ENCODE measurements around the gene PIGC.

Gene PIGC

DNA sequence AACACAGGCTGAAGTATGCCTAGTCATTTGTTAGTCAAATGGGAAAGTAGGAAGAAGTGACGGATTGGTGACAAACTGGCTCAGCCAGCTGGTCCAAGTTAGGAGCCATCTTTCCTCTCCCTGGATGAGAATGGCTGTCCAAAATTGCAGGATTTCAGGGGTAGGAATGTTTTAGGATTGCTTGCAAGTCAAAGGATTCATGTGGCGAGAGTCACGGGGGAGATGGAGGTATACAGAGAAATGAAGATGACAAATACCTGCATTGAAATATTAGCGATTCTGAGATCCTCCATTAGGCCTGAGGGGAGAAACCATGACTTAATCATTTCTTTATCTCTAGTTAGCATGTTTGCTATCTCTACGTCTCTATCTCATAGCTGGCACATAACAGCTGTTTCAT lies 41.8 kb upstream of the PIGC start:
- H3K4me3 ChIP-seq (ENCODE audit: low read depth, low read length): no peak overlapping the region
- TF ChIP-seq, protein P1, sequence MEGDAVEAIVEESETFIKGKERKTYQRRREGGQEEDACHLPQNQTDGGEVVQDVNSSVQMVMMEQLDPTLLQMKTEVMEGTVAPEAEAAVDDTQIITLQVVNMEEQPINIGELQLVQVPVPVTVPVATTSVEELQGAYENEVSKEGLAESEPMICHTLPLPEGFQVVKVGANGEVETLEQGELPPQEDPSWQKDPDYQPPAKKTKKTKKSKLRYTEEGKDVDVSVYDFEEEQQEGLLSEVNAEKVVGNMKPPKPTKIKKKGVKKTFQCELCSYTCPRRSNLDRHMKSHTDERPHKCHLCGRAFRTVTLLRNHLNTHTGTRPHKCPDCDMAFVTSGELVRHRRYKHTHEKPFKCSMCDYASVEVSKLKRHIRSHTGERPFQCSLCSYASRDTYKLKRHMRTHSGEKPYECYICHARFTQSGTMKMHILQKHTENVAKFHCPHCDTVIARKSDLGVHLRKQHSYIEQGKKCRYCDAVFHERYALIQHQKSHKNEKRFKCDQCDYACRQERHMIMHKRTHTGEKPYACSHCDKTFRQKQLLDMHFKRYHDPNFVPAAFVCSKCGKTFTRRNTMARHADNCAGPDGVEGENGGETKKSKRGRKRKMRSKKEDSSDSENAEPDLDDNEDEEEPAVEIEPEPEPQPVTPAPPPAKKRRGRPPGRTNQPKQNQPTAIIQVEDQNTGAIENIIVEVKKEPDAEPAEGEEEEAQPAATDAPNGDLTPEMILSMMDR (IDR thresholded peaks at IDR 0.05; ENCODE audit: low read depth, low read length, missing control alignments): no peak
- no peak for DNase-seq (ENCODE audit: low read depth)

DNA sequence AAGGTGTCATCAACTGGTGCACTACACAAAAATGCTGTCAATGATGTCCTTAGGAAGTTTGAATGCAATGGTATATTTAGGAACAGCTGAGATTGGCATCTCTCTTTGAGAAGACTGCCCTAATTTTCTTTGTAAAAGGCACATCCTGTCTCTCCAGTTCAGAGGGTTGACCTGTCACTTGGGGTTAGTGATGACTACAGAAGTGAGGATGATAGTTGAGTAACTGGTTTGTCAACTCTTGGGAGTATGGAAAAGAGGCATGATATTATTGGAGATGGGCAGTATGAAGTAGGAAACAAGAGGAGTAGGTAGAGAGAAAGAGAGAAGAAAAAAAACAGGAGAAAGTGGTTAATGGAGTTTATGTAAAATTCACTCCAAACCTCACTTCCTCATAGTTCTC lies 40.4 kb upstream of the PIGC start:
- TF ChIP-seq, protein P1 (IDR thresholded peaks at IDR 0.05; ENCODE audit: low read depth, low read length, missing control alignments): no peak
- no peak overlapping the region for H3K4me3 ChIP-seq (ENCODE audit: low read depth, low read length)
- no peak for DNase-seq (ENCODE audit: low read depth)

DNA sequence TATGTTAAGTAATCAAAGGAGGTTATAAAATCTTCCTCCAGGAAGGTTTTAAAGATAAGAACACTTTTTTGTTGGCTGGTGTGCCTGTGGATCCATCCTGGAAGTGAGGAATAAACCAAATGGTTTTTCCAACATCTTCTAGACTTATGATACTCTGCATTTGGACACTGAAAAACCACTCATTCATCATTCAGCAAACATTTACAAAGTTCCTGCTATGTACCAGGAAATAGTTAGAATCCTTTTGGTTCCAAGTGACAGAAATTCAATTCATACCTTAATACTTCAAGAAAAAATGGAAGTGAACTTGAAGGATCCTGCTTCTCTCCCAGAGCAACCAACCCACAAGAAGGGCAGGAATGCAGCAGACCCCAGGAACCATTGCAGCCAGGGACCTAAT lies 39.6 kb upstream of the PIGC start:
- no peak overlapping the region for H3K4me3 ChIP-seq (ENCODE audit: low read depth, low read length)
- TF ChIP-seq, protein P1 (IDR thresholded peaks at IDR 0.05; ENCODE audit: low read depth, low read length, missing control alignments): no peak
- DNase-seq (ENCODE audit: low read depth): no peak

DNA sequence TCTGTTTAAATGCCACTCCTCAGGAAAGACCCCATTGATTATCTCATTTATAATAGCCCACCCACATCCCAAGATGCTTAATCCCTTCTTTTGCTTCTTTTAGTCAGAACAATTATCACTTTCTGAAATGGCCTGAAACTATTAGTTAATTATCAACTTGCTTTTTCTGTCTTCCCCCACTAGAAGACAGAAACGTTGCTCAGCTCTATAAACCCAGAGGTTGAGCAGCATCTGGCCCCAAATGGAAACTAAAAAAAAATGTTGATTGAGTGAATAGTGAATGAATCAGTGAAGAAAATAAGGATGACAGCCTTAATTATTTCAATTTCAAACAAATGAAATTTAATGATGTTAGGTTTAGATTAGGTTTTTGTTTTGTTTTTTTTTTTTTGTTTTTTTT lies 38.2 kb upstream of the PIGC start:
- TF ChIP-seq, protein P1 (IDR thresholded peaks at IDR 0.05; ENCODE audit: low read depth, low read length, missing control alignments): no peak
- DNase-seq (ENCODE audit: low read depth): no peak
- no peak overlapping the region for H3K4me3 ChIP-seq (ENCODE audit: low read depth, low read length)

DNA sequence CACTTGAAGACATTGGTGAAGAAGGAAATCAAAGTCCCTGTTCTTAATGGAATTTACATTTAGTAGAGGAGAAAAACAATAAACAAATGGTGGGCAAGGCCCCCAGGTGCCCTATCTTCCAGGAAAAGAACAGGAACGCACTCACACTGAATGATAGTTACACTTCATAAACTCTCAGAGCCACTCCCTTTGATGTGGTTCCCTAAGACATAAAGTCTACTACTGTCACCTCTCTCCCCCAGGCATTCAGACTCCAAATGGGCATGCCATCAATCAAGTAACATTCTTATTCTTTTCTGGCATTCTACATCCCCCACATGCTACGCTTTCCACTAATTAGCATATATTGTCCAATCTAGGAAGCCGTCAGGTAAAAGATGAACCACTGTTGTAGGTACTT lies 36.6 kb upstream of the PIGC start:
- no peak overlapping the region for H3K4me3 ChIP-seq (ENCODE audit: low read depth, low read length)
- TF ChIP-seq, protein P1 (IDR thresholded peaks at IDR 0.05; ENCODE audit: low read depth, low read length, missing control alignments): no peak
- no peak for DNase-seq (ENCODE audit: low read depth)

DNA sequence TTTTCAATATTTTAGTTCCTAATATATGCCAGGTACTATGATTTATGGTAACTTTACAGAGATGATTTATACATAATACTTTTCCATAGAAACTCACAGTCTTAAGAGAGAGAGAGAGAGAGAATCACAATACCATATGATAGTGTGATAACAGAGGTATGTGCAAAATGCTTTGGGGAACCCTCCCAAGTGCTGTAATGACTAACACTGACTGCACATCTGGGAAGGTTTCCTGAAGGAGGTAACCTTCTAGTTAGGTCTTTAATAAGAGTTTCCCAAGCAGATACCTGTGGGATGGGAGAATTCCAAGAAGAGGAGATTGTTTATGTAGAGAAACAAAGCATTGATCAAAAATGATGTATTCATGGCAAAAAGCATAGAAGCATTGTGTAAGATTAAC lies 34.6 kb upstream of the PIGC start:
- H3K4me3 ChIP-seq (ENCODE audit: low read depth, low read length): no peak overlapping the region
- DNase-seq (ENCODE audit: low read depth): no peak
- TF ChIP-seq, protein P1 (IDR thresholded peaks at IDR 0.05; ENCODE audit: low read depth, low read length, missing control alignments): no peak

DNA sequence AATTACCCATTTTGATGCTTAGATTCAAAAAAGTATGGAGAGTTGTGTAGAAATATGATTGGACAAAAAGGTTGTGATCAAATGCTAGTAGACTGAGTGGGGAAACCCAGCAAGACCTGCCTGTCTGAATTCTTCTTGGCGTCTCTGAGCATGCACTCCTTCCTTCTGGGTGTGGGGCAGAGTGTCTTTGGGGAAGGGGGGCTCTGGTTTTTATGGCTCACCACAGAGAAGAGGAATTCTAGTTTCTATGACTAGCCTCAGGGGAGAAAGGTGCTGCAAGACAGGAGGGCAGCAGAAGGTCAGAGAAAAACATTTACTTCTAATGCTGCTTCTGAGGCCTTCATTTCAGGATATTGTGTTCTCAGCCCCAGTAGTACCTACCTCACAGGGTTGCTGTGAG lies 33.9 kb upstream of the PIGC start:
- no peak for DNase-seq (ENCODE audit: low read depth)
- TF ChIP-seq, protein P1 (IDR thresholded peaks at IDR 0.05; ENCODE audit: low read depth, low read length, missing control alignments): no peak
- no peak overlapping the region for H3K4me3 ChIP-seq (ENCODE audit: low read depth, low read length)

All from GM12864 (cell line).